OCI-LY1 (cell line): ENCODE results near the gene EBF3.

Experiments
- H2AFZ ChIP-seq: fragments of 200-600 bp; sonication (generic), shearing (Covaris generic); 2 replicates; pipeline ENCODE4 v1.6.0; 2014; ENCODE audit warnings: antibody characterized with exemption, mild to moderate bottlenecking, low read length
- H3F3A ChIP-seq: fragments of 200-600 bp; sonication (generic), shearing (Covaris generic); 2 replicates; pipeline ENCODE4 v1.6.0; 2014; ENCODE audit warnings: mild to moderate bottlenecking, antibody characterized with exemption, low read length, moderate library complexity; ENCODE audit not compliant: insufficient read depth
- H3K27ac ChIP-seq: fragments of 200-600 bp; sonication (generic); 2 replicates; pipeline ENCODE4 v1.5.1; 2014; ENCODE audit warnings: low read length, mixed run types, mild to moderate bottlenecking, low read depth; ENCODE audit not compliant: poor library complexity, severe bottlenecking
- H3K27me3 ChIP-seq: fragments of 200-600 bp; sonication (generic); 2 replicates; pipeline ENCODE4 v1.6.0; 2014; ENCODE audit warnings: antibody characterized with exemption, mild to moderate bottlenecking, low read length, moderate library complexity; ENCODE audit not compliant: insufficient read depth
- H3K36me3 ChIP-seq: fragments of 200-600 bp; sonication (generic); 2 replicates; pipeline ENCODE4 v1.6.1; 2014; ENCODE audit warnings: mild to moderate bottlenecking, antibody characterized with exemption, low read length, moderate library complexity, mixed read lengths; ENCODE audit not compliant: insufficient read depth
- H3K4me1 ChIP-seq: fragments of 200-600 bp; sonication (generic); 2 replicates; pipeline ENCODE4 v1.5.1; 2014; ENCODE audit warnings: mild to moderate bottlenecking, low read length, moderate library complexity; ENCODE audit not compliant: insufficient read depth, severe bottlenecking
- H3K4me2 ChIP-seq: fragments of 200-600 bp; sonication (generic), shearing (Covaris generic); 2 replicates; pipeline ENCODE4 v1.6.1; 2014; ENCODE audit warnings: low read length
- H3K4me3 ChIP-seq: fragments of 200-600 bp; sonication (generic); 2 replicates; pipeline ENCODE4 v1.5.1; 2014; ENCODE audit warnings: low read length, low read depth, mild to moderate bottlenecking, mixed read lengths; ENCODE audit not compliant: poor library complexity, severe bottlenecking
- H3K79me2 ChIP-seq: fragments of 200-600 bp; shearing (Covaris generic); 2 replicates; pipeline ENCODE4 v1.6.1; 2016; ENCODE audit warnings: mixed run types, low read length, mixed read lengths; ENCODE audit not compliant: insufficient read depth
- H3K9ac ChIP-seq: fragments of 200-600 bp; sonication (generic), shearing (Covaris generic); 2 replicates; pipeline ENCODE4 v1.6.1; 2014; ENCODE audit warnings: mild to moderate bottlenecking, low read length, mixed read lengths
- H3K9me2 ChIP-seq: fragments of 200-600 bp; sonication (generic), shearing (Covaris generic); 2 replicates; pipeline ENCODE4 v1.6.1; 2014; ENCODE audit warnings: low read depth, mild to moderate bottlenecking, low read length, mixed read lengths
- H3K9me3 ChIP-seq: fragments of 200-600 bp; shearing (Covaris generic); 2 replicates; pipeline ENCODE4 v1.6.1; 2014; ENCODE audit warnings: low read length, mixed read lengths
- H4K20me1 ChIP-seq: fragments of 200-600 bp; sonication (generic), shearing (Covaris generic); 2 replicates; pipeline ENCODE4 v1.6.0; 2016; ENCODE audit warnings: mild to moderate bottlenecking, low read length; ENCODE audit not compliant: insufficient read depth
- CTCF ChIP-seq: fragments of 200-600 bp; sonication (generic), shearing (Covaris generic); IDR thresholded peaks from 2 replicates; pipeline ENCODE4 v1.5.1; 2017; ENCODE audit warnings: mild to moderate bottlenecking, antibody characterized with exemption, low read length, moderate library complexity, mixed read lengths
- EZH2 ChIP-seq: fragments of 200-600 bp; sonication (generic), shearing (Covaris generic); IDR thresholded peaks from 2 replicates; pipeline ENCODE4 v1.8.0; 2017; ENCODE audit warnings: borderline replicate concordance, mixed run types, mild to moderate bottlenecking, antibody characterized with exemption, low read length, moderate library complexity, mixed read lengths

Gene EBF3

DNA sequence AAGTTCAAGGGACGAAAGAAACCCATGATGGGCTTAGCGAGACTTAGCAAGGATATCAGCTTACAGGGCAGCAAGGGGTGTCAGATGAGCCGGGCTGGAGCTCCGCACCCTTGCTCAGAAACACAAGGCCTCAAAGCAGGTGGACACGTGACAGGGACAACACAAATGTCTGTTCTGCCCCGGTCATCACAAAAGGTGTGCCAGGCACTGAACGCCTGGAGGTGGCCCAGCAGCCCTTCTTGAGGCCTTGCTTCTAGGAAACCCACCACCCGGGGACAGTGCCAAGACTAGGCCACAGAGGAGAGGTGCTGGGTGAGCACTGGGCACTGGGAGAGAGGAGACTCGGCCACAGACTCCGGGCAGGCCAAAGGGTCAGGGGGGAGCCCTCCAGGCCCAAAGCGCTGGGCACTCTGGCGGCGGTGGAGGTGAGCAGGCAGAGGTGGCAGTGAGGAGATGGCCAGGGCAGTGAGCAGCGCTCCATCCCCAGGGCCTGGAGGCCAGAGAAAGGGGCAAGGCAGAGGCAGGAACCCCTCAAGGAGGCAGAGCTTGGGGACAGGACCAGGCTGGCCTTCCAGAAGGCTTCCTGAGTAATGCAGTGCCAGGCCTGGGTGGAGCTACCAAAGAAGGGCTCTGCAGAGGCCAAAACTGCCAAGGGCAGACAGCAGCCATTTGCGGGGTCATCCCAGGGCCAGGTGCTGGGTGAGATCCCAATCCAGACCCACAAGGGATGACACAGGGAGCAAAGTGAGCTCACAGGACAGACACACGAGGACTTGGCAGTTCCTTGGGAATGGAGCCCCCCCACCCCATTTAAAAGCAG lies 22.7 kb downstream of the EBF3 start:
- Histone ChIP-seq H4K20me1 (no peaks in the 10 kb centered on the region), H3K27me3 (no peaks in the 10 kb centered on the region), H3K4me2 (no peak overlapping the region), H2AFZ (no peak overlapping the region), H3K4me1 (no peaks in the 10 kb centered on the region), H3K9ac (no peak overlapping the region), H3K79me2 (no peaks in the 10 kb centered on the region), H3K4me3 (no peak overlapping the region), H3K9me2 (no peaks in the 10 kb centered on the region), H3K36me3 (no peaks in the 10 kb centered on the region), H3F3A (no peaks in the 10 kb centered on the region), H3K9me3 (no peaks in the 10 kb centered on the region), H3K27ac (no peak overlapping the region)
- TF ChIP-seq EZH2 (no peak), CTCF (no peak)

GRCh38 chr10:129940617-129941198 lies 23.4 kb downstream of the EBF3 start:
- H3K27me3 ChIP-seq: no peaks in the 10 kb centered on the region
- H3K4me3 ChIP-seq: no peak overlapping the region
- H3K27ac ChIP-seq: no peak overlapping the region
- H3K9me2 ChIP-seq: no peaks in the 10 kb centered on the region
- no peaks in the 10 kb centered on the region for H3F3A ChIP-seq
- H3K36me3 ChIP-seq: no peaks in the 10 kb centered on the region
- no peak overlapping the region for H3K4me2 ChIP-seq
- no peaks in the 10 kb centered on the region for H3K9me3 ChIP-seq
- H3K4me1 ChIP-seq: no peaks in the 10 kb centered on the region
- no peak for TF ChIP-seq CTCF
- TF ChIP-seq EZH2: no peak
- no peaks in the 10 kb centered on the region for H4K20me1 ChIP-seq
- no peaks in the 10 kb centered on the region for H3K79me2 ChIP-seq
- no peak overlapping the region for H3K9ac ChIP-seq
- no peak overlapping the region for H2AFZ ChIP-seq

DNA sequence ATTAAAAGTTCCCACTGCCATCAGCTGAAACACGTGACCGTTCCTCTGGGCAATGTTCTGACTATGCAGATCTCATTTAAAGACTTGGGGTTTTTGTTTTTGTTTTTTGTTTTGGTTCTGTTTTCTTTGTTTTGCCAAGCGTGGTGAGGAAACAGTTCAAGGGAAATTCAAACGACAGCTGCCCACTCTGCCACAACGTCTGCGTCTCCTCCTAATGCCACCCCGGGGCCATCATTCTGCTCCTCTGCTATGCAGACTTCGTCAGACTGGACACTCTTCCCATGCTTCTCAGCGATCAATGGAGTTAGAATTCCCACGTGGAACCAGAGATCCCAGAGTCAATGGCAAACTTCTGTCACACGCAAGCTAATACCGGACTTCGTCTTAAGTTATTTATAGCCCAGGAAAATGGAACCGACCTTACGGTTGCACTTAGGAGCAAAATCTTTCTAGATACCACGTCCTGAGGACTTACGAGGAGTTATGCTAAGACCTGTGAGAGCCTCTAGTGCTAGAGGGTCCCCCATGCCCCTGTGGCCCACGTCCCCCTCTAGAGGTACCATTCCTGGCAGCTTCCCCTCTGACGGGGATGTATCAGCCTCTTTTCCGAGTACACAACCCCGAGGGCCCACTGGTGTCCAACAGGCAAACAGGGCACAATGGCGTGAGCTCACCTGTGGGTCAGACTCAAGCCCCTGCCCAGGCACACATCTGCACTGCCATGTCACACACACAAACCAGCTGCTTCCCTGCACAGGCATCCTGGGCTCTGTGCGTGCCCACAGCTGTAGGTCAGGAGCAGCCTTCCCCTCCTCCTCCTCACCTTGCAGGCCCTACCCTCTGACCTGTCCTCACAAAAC lies 24.4 kb downstream of the EBF3 start:
- no peaks in the 10 kb centered on the region for H3K9me3 ChIP-seq
- no peak overlapping the region for H3K4me3 ChIP-seq
- H3F3A ChIP-seq: no peaks in the 10 kb centered on the region
- no peaks in the 10 kb centered on the region for H4K20me1 ChIP-seq
- no peak overlapping the region for H3K9ac ChIP-seq
- TF ChIP-seq CTCF: no peak
- no peak overlapping the region for H3K4me2 ChIP-seq
- no peak overlapping the region for H2AFZ ChIP-seq
- H3K27ac ChIP-seq: no peak overlapping the region
- no peaks in the 10 kb centered on the region for H3K4me1 ChIP-seq
- H3K27me3 ChIP-seq: no peaks in the 10 kb centered on the region
- no peaks in the 10 kb centered on the region for H3K36me3 ChIP-seq
- no peaks in the 10 kb centered on the region for H3K9me2 ChIP-seq
- no peaks in the 10 kb centered on the region for H3K79me2 ChIP-seq
